Measurements from ENCODE around the gene FNDC3B.

DNA sequence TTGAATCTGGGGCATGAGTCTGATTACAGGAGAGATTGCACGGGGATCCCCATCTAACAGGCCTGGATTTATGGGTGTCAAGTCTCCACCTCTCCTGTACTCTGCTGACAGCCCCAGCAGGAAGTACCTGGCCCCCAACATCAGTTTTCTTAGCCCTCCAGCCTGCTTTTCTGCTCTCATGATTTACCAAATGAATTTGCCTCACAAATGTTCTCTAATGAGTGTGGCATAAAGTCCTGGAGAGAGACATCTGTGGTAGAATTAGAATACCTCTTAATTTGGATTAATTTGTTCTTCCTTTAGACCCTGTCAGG is 60.1 kb downstream of the FNDC3B start:
- TF ChIP-seq, protein P1, sequence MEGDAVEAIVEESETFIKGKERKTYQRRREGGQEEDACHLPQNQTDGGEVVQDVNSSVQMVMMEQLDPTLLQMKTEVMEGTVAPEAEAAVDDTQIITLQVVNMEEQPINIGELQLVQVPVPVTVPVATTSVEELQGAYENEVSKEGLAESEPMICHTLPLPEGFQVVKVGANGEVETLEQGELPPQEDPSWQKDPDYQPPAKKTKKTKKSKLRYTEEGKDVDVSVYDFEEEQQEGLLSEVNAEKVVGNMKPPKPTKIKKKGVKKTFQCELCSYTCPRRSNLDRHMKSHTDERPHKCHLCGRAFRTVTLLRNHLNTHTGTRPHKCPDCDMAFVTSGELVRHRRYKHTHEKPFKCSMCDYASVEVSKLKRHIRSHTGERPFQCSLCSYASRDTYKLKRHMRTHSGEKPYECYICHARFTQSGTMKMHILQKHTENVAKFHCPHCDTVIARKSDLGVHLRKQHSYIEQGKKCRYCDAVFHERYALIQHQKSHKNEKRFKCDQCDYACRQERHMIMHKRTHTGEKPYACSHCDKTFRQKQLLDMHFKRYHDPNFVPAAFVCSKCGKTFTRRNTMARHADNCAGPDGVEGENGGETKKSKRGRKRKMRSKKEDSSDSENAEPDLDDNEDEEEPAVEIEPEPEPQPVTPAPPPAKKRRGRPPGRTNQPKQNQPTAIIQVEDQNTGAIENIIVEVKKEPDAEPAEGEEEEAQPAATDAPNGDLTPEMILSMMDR (IDR thresholded peaks at IDR 0.05; ENCODE audit: low read depth, low read length, missing input control), result no peak
- TF ChIP-seq TAF1 (conservative IDR thresholded peaks at IDR 0.05) (no peak), FOXA1 (IDR thresholded peaks at IDR 0.05) (no peak), SP1 (IDR thresholded peaks at IDR 0.05) (no peak)

Data from liver (tissue), 3 donors.